ENCODE measurements around the gene EPHB2. TPM values are rescaled to one million over a fixed set of nuclear protein-coding genes. Genes with fewer than 3 reads are reported as not detected.

The EPHB2 gene
- total and polyA plus RNA-seq, 2 of the 13 experiments (the other 11 are each of a cell fraction or from before 2014, with no cell fraction given): 0.03 to 0.11 TPM

DNA sequence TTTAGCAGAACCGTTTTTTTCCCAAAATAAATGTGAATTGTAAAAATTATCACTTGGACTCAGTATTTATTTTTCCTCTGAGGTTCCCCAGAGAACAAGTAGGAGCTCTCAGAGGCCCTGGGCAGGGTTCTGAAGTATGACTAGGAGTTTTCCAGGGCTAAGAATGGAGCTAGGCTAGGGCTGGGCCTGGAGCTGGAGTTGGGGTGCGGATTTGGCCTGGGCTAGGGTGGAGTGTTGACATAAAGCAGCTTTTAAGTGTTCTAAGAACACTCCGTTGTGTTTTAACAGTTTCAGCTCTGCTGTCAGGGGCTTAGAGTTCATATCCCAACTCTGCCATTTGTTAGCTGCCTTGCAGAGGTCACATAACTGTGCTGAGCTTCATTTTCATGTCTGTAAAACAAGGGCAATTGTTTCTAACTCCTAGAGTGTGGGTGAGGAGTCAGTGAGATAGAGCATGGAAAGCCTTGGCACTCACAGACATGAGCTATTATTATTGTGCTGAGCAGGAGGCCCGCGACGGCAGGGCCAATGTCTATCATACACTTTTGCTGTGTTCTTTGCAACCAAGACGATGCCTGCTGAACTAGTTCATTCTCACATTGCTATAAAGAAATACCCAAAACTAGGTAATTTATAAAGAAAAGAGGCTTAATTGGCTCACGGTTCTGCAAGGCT is 210.9 kb downstream of the EPHB2 start:
- ChIA-PET CTCF (ENCODE audit: low intra/inter-chr PET ratio, low total read pairs) (no interaction called here), POLR2A (no interaction called here)
- no peaks in the 10 kb centered on the region for H3K4me1 ChIP-seq (ENCODE audit: insufficient read depth, low read length)
- H3K4me2 ChIP-seq (ENCODE audit: low read depth, low read length): no peak overlapping the region
- intact Hi-C loops (cut with micrococcal nuclease; ENCODE audit: unreplicated experiment): no loop called here
- H3K4me3 ChIP-seq (replicated peaks in 1 of 3; ENCODE audit: insufficient read depth in 1 of 3, low read depth in 2 of 3, low read length in 3 of 3): no peak overlapping the region
- no peaks in the 10 kb centered on the region for H3K79me2 ChIP-seq (ENCODE audit: insufficient read depth, low read length)
- H3K9me3 ChIP-seq (ENCODE audit: low read length): no peaks in the 10 kb centered on the region
- H3K36me3 ChIP-seq (replicated peaks in 1 of 2; ENCODE audit: control insufficient read depth in 1 of 2, insufficient read depth in 2 of 2, low read length in 2 of 2): no peaks in the 10 kb centered on the region
- peaks cover 2 to 9% of the 10 kb centered on the region in 2 experiments; a peak in 1 of 5 replicates for H3K27me3 ChIP-seq (ENCODE audit: control insufficient read depth in 1 of 2, insufficient read depth in 2 of 2, low read length in 2 of 2)
- in situ Hi-C loops (cut with HindIII; ENCODE audit: extremely low pct_ligation_motif_present, low pct_unique_long_range_greater_than_20kb): no loop called here
- H2AFZ ChIP-seq (ENCODE audit: low read length): no peak overlapping the region
- FAIRE-seq: no peak
- H4K20me1 ChIP-seq (ENCODE audit: insufficient read depth, low read length): no peaks in the 10 kb centered on the region
- no peak for ATAC-seq
- TF ChIP-seq ZNF737 (CRISPR knock-in tag; IDR thresholded peaks at IDR 0.05; ENCODE audit: borderline replicate concordance) (no peak), ELF4 (CRISPR knock-in tag; IDR thresholded peaks at IDR 0.05; ENCODE audit: borderline replicate concordance) (no peak), PAWR (CRISPR knock-in tag; IDR thresholded peaks at IDR 0.05; ENCODE audit: borderline replicate concordance) (no peak), ZNF790 (CRISPR knock-in tag; IDR thresholded peaks at IDR 0.05; ENCODE audit: borderline replicate concordance) (no peak)
- TF ChIP-seq, protein P1, sequence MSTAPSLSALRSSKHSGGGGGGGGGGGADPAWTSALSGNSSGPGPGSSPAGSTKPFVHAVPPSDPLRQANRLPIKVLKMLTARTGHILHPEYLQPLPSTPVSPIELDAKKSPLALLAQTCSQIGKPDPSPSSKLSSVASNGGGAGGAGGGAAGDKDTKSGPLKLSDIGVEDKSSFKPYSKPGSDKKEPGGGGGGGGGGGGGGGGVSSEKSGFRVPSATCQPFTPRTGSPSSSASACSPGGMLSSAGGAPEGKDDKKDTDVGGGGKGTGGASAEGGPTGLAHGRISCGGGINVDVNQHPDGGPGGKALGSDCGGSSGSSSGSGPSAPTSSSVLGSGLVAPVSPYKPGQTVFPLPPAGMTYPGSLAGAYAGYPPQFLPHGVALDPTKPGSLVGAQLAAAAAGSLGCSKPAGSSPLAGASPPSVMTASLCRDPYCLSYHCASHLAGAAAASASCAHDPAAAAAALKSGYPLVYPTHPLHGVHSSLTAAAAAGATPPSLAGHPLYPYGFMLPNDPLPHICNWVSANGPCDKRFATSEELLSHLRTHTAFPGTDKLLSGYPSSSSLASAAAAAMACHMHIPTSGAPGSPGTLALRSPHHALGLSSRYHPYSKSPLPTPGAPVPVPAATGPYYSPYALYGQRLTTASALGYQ (CRISPR knock-in tag; IDR thresholded peaks at IDR 0.05): no peak
- DNase-seq (ENCODE audit: low spot score): no peak
- H3K27ac ChIP-seq (ENCODE audit: extremely low read length, insufficient read depth, low read length): no peak overlapping the region
- no TSS peak for BruUV-seq (replicated peaks)
- H3K9ac ChIP-seq (ENCODE audit: insufficient read depth, low read depth, low read length): no peak overlapping the region
- WGBS (ENCODE audit: low lambda C conversion rate): 41% methylated on average over 8 of the region's 8 CpGs

DNA sequence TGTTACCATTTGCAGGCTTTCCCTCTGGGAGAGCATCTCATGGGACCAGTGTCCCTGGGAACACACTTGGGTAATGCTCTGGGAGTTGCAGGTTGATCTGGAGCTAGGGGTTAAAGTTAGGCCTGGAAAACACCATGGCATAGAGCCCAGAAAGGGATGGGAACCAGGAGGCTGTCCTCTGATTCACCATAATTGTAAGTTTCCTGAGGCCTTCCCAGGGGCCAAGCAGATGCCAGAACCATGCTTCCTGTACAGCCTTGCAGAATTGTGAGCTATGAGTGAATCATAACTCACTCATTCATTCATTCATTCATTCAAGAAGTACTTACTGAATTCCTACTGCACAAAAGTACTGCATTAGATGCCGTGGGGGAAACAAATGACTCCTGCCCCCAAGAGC is 212.0 kb downstream of the EPHB2 start:
- no peak overlapping the region for H3K9ac ChIP-seq (ENCODE audit: insufficient read depth, low read depth, low read length)
- H3K27ac ChIP-seq (ENCODE audit: extremely low read length, insufficient read depth, low read length): no peak overlapping the region
- no peak overlapping the region for H3K4me2 ChIP-seq (ENCODE audit: low read depth, low read length)
- H3K79me2 ChIP-seq (ENCODE audit: insufficient read depth, low read length): no peaks in the 10 kb centered on the region
- H4K20me1 ChIP-seq (ENCODE audit: insufficient read depth, low read length): no peaks in the 10 kb centered on the region
- H3K27me3 ChIP-seq (ENCODE audit: control insufficient read depth in 1 of 2, insufficient read depth in 2 of 2, low read length in 2 of 2): peaks cover 0 to 6% of the 10 kb centered on the region in 2 experiments; a peak in 1 of 5 replicates
- no TSS peak for BruUV-seq (replicated peaks)
- FAIRE-seq: no peak
- intact Hi-C loops (cut with micrococcal nuclease; ENCODE audit: unreplicated experiment): no loop called here
- POLR2A ChIA-PET: no interaction called here
- in situ Hi-C loops (cut with HindIII; ENCODE audit: extremely low pct_ligation_motif_present, low pct_unique_long_range_greater_than_20kb): no loop called here
- H3K9me3 ChIP-seq (ENCODE audit: low read length): no peaks in the 10 kb centered on the region
- no peak for DNase-seq (ENCODE audit: low spot score)
- H3K4me3 ChIP-seq (replicated peaks in 1 of 3; ENCODE audit: insufficient read depth in 1 of 3, low read depth in 2 of 3, low read length in 3 of 3): no peak overlapping the region
- CTCF ChIA-PET (ENCODE audit: low intra/inter-chr PET ratio, low total read pairs): no interaction called here
- H2AFZ ChIP-seq (ENCODE audit: low read length): no peak overlapping the region
- no peak for ATAC-seq
- no CpG with 5 or more reads among the region's 1 CpG for WGBS (ENCODE audit: low lambda C conversion rate)
- no peaks in the 10 kb centered on the region for H3K36me3 ChIP-seq (replicated peaks in 1 of 2; ENCODE audit: control insufficient read depth in 1 of 2, insufficient read depth in 2 of 2, low read length in 2 of 2)
- H3K4me1 ChIP-seq (ENCODE audit: insufficient read depth, low read length): no peaks in the 10 kb centered on the region
- TF ChIP-seq, protein P2, sequence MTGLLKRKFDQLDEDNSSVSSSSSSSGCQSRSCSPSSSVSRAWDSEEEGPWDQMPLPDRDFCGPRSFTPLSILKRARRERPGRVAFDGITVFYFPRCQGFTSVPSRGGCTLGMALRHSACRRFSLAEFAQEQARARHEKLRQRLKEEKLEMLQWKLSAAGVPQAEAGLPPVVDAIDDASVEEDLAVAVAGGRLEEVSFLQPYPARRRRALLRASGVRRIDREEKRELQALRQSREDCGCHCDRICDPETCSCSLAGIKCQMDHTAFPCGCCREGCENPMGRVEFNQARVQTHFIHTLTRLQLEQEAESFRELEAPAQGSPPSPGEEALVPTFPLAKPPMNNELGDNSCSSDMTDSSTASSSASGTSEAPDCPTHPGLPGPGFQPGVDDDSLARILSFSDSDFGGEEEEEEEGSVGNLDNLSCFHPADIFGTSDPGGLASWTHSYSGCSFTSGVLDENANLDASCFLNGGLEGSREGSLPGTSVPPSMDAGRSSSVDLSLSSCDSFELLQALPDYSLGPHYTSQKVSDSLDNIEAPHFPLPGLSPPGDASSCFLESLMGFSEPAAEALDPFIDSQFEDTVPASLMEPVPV (CRISPR knock-in tag; IDR thresholded peaks at IDR 0.05): no peak
- TF ChIP-seq, protein P3, sequence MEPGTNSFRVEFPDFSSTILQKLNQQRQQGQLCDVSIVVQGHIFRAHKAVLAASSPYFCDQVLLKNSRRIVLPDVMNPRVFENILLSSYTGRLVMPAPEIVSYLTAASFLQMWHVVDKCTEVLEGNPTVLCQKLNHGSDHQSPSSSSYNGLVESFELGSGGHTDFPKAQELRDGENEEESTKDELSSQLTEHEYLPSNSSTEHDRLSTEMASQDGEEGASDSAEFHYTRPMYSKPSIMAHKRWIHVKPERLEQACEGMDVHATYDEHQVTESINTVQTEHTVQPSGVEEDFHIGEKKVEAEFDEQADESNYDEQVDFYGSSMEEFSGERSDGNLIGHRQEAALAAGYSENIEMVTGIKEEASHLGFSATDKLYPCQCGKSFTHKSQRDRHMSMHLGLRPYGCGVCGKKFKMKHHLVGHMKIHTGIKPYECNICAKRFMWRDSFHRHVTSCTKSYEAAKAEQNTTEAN (CRISPR knock-in tag; conservative IDR thresholded peaks at IDR 0.05): no peak
- TF ChIP-seq JUND (CRISPR knock-in tag; IDR thresholded peaks at IDR 0.05) (no peak), NONO (IDR thresholded peaks at IDR 0.05) (no peak), NONO (CRISPR knock-in tag; conservative IDR thresholded peaks at IDR 0.05) (no peak), RBM22 (optimal IDR thresholded peaks at IDR 0.05; ENCODE audit: low read length) (no peak), ZNF484 (CRISPR knock-in tag; IDR thresholded peaks at IDR 0.05; ENCODE audit: borderline replicate concordance, low read depth) (no peak)

Data from HepG2 (cell line).